GM23338 (cell line): ENCODE results near the gene COL4A1.

Source experiments
- CREB1 ChIP-seq: fragments of 250-450 bp; sonication (Bioruptor Pico); IDR thresholded peaks from 2 replicates; pipeline ENCODE4 v1.5.0; 2020; ENCODE audit warnings: low read depth, mild to moderate bottlenecking, moderate library complexity
- EZH2 ChIP-seq: fragments of 200-600 bp; sonication (generic); IDR thresholded peaks from one replicate; pipeline ENCODE4 v1.8.0; 2017; ENCODE audit warnings: antibody characterized with exemption, mild to moderate bottlenecking, low read depth; ENCODE audit not compliant: unreplicated experiment
- EZH2phosphoT487 ChIP-seq: fragments of 200-600 bp; sonication (generic); IDR thresholded peaks from one replicate; pipeline ENCODE4 v1.8.1; 2018; ENCODE audit warnings: antibody characterized with exemption; ENCODE audit not compliant: unreplicated experiment
- POLR2AphosphoS5 ChIP-seq: IDR thresholded peaks from 2 replicates; pipeline ENCODE4 v1.6.1; 2016; ENCODE audit warnings: antibody characterized with exemption, low read depth
- REST ChIP-seq: IDR thresholded peaks from one replicate; pipeline ENCODE4 v1.6.1; 2018; ENCODE audit warnings: antibody characterized with exemption; ENCODE audit not compliant: unreplicated experiment
- STAT1 ChIP-seq: IDR thresholded peaks from one replicate; pipeline ENCODE4 v1.6.1; 2016; ENCODE audit warnings: antibody characterized with exemption; ENCODE audit not compliant: unreplicated experiment
- ZNF114 ChIP-seq: fragments of 250-450 bp; sonication (Bioruptor Pico); IDR thresholded peaks from 2 replicates; pipeline ENCODE4 v1.5.0; 2020; ENCODE audit warnings: mild to moderate bottlenecking, moderate library complexity
- ZNF462 ChIP-seq: fragments of 250-450 bp; sonication (Bioruptor Pico); IDR thresholded peaks from 2 replicates; pipeline ENCODE4 v1.5.0; 2020; ENCODE audit warnings: mild to moderate bottlenecking, moderate library complexity
- TF ChIP-seq, protein P1 (sequence below), 2 experiments: fragments of 200-600 bp in 1 of 2; sonication (generic) in 1 of 2; conservative IDR thresholded peaks; 2 replicates each; pipeline versions ENCODE4 v1.5.1 to v1.6.1; 2016 to 2017; ENCODE audit warnings: antibody characterized with exemption in 2 of 2, low read depth in 2 of 2, mild to moderate bottlenecking in 2 of 2, moderate library complexity in 1 of 2

- TF ChIP-seq EZH2 = no peak
- TF ChIP-seq, protein P1, sequence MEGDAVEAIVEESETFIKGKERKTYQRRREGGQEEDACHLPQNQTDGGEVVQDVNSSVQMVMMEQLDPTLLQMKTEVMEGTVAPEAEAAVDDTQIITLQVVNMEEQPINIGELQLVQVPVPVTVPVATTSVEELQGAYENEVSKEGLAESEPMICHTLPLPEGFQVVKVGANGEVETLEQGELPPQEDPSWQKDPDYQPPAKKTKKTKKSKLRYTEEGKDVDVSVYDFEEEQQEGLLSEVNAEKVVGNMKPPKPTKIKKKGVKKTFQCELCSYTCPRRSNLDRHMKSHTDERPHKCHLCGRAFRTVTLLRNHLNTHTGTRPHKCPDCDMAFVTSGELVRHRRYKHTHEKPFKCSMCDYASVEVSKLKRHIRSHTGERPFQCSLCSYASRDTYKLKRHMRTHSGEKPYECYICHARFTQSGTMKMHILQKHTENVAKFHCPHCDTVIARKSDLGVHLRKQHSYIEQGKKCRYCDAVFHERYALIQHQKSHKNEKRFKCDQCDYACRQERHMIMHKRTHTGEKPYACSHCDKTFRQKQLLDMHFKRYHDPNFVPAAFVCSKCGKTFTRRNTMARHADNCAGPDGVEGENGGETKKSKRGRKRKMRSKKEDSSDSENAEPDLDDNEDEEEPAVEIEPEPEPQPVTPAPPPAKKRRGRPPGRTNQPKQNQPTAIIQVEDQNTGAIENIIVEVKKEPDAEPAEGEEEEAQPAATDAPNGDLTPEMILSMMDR (conservative IDR thresholded peaks at IDR 0.05; ENCODE audit: low read depth in 2 of 2) = no peak
- TF ChIP-seq REST = no peak
- no peak for TF ChIP-seq ZNF114
- TF ChIP-seq ZNF462 (CRISPR knock-in tag) = no peak
- TF ChIP-seq STAT1 = no peak
- no peak for TF ChIP-seq POLR2AphosphoS5
- no peak for TF ChIP-seq CREB1 (CRISPR knock-in tag)
- TF ChIP-seq EZH2phosphoT487 = no peak
Measured at GRCh38 chr13:110197026-110197425, 109.9 kb downstream of the COL4A1 start.
